Measurements from ENCODE around the gene NUP50.

GRCh38 chr22:45233386-45233785 lies 69.7 kb downstream of the NUP50 start:
- TF ChIP-seq CTCF (IDR thresholded peaks at IDR 0.05; ENCODE audit: insufficient read depth, low read length) (no peak), GABPA (IDR thresholded peaks at IDR 0.05; ENCODE audit: low read depth) (no peak), POLR2AphosphoS5 (IDR thresholded peaks at IDR 0.05; ENCODE audit: low read depth) (no peak)

All from HL-60 (cell line).